Measurements from ENCODE around the gene LUZP1.
A peak's percentile ranks its signal among the peaks of the same experiment; 100 is the strongest.

Gene LUZP1

GRCh38 chr1:23062271-23062670, 106.4 kb downstream of the LUZP1 start:
- no peak for TF ChIP-seq POLR2AphosphoS5 (IDR thresholded peaks at IDR 0.05; ENCODE audit: low read depth, low read length)
- no peak for TF ChIP-seq TAF1 (IDR thresholded peaks at IDR 0.05; ENCODE audit: borderline replicate concordance, low read depth, low read length)
- no peak for TF ChIP-seq POLR2A (IDR thresholded peaks at IDR 0.05; ENCODE audit: low read depth, low read length)
- FAIRE-seq (no peak), DNase-seq (ENCODE audit: insufficient read length) (no peak)

GRCh38 chr1:23057301-23057700, 111.4 kb downstream of the LUZP1 start:
- TF ChIP-seq POLR2A (IDR thresholded peaks at IDR 0.05; ENCODE audit: low read depth, low read length) (no peak), POLR2AphosphoS5 (IDR thresholded peaks at IDR 0.05; ENCODE audit: low read depth, low read length) (no peak), TAF1 (IDR thresholded peaks at IDR 0.05; ENCODE audit: borderline replicate concordance, low read depth, low read length) (no peak)
- FAIRE-seq (no peak), DNase-seq (ENCODE audit: insufficient read length) (no peak)

GRCh38 chr1:23051290-23051909, 117.3 kb downstream of the LUZP1 start:
- TF ChIP-seq POLR2A (IDR thresholded peaks at IDR 0.05; ENCODE audit: low read depth, low read length) (no peak), POLR2AphosphoS5 (IDR thresholded peaks at IDR 0.05; ENCODE audit: low read depth, low read length) (no peak), TAF1 (IDR thresholded peaks at IDR 0.05; ENCODE audit: borderline replicate concordance, low read depth, low read length) (no peak)
- DNase-seq (ENCODE audit: insufficient read length) (no peak), FAIRE-seq (peak; percentile 56)

- FAIRE-seq, result no peak
- no peak for DNase-seq (ENCODE audit: insufficient read length)
These were observed 118.5 kb downstream of the LUZP1 start for GRCh38 chr1:23050201-23050600.

GRCh38 chr1:23044035-23044434, 124.6 kb downstream of the LUZP1 start:
- FAIRE-seq (no peak), DNase-seq (ENCODE audit: insufficient read length) (no peak)
- no peak for TF ChIP-seq POLR2AphosphoS5 (IDR thresholded peaks at IDR 0.05; ENCODE audit: low read depth, low read length)
- no peak for TF ChIP-seq POLR2A (IDR thresholded peaks at IDR 0.05; ENCODE audit: low read depth, low read length)
- TF ChIP-seq TAF1 (IDR thresholded peaks at IDR 0.05; ENCODE audit: borderline replicate concordance, low read depth, low read length), result no peak

More at GRCh38 chr1:23050201-23050600, 118.5 kb downstream of the LUZP1 start:
- TF ChIP-seq TAF1 (IDR thresholded peaks at IDR 0.05; ENCODE audit: borderline replicate concordance, low read depth, low read length), result no peak
- no peak for TF ChIP-seq POLR2A (IDR thresholded peaks at IDR 0.05; ENCODE audit: low read depth, low read length)
- TF ChIP-seq POLR2AphosphoS5 (IDR thresholded peaks at IDR 0.05; ENCODE audit: low read depth, low read length), result no peak

- no peak for DNase-seq (ENCODE audit: insufficient read length)
- TF ChIP-seq POLR2A (IDR thresholded peaks at IDR 0.05; ENCODE audit: low read depth, low read length), result no peak
- TF ChIP-seq TAF1 (IDR thresholded peaks at IDR 0.05; ENCODE audit: borderline replicate concordance, low read depth, low read length), result no peak
- TF ChIP-seq POLR2AphosphoS5 (IDR thresholded peaks at IDR 0.05; ENCODE audit: low read depth, low read length), result no peak
- no peak for FAIRE-seq
These were observed 128.1 kb downstream of the LUZP1 start for GRCh38 chr1:23040509-23040908.

- no peak for TF ChIP-seq POLR2A (IDR thresholded peaks at IDR 0.05; ENCODE audit: low read depth, low read length)
- no peak for TF ChIP-seq POLR2AphosphoS5 (IDR thresholded peaks at IDR 0.05; ENCODE audit: low read depth, low read length)
- no peak for TF ChIP-seq TAF1 (IDR thresholded peaks at IDR 0.05; ENCODE audit: borderline replicate concordance, low read depth, low read length)
- DNase-seq (ENCODE audit: insufficient read length), result no peak
- FAIRE-seq, result no peak
These were observed 129.3 kb downstream of the LUZP1 start for GRCh38 chr1:23039308-23039826.

GRCh38 chr1:23037081-23037740, 131.4 kb downstream of the LUZP1 start:
- no peak for TF ChIP-seq POLR2AphosphoS5 (IDR thresholded peaks at IDR 0.05; ENCODE audit: low read depth, low read length)
- TF ChIP-seq TAF1 (IDR thresholded peaks at IDR 0.05; ENCODE audit: borderline replicate concordance, low read depth, low read length), result no peak
- TF ChIP-seq POLR2A (IDR thresholded peaks at IDR 0.05; ENCODE audit: low read depth, low read length), result no peak
- no peak for FAIRE-seq
- no peak for DNase-seq (ENCODE audit: insufficient read length)

- DNase-seq (ENCODE audit: insufficient read length) (no peak), FAIRE-seq (no peak)
- TF ChIP-seq TAF1 (IDR thresholded peaks at IDR 0.05; ENCODE audit: borderline replicate concordance, low read depth, low read length) (no peak), POLR2A (IDR thresholded peaks at IDR 0.05; ENCODE audit: low read depth, low read length) (no peak), POLR2AphosphoS5 (IDR thresholded peaks at IDR 0.05; ENCODE audit: low read depth, low read length) (no peak)
These were observed 132.7 kb downstream of the LUZP1 start for GRCh38 chr1:23035823-23036452.

All from GM12892 (cell line).